GM18870 (cell line): ENCODE results near the gene ITGA8.

ENCODE experiments used
- ATAC-seq: cut with Tn5 transposase; IDR thresholded peaks from one replicate; pipeline ENCODE4 v1.9.1; 2021; ENCODE audit warnings: moderate library complexity; ENCODE audit not compliant: unreplicated experiment

Gene ITGA8

DNA sequence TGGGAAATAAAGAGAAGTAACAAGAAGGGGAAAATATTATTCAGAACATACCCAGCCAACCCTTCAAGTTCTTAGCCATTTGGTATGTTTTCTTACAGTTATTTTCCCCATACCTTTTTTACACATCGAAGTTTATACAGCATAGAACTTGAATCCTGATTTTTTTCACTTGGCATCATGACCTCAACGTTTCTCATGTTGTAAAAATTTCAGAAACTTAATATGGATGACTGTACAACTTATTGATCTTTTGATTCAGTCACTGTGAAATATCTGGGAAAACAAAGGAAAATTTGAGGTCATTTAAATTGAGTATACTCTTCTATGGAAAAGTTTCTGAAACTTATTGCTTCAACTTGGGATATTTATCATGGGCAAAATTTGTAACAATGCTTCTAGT lies 245.1 kb downstream of the ITGA8 start:
- no peak for ATAC-seq

DNA sequence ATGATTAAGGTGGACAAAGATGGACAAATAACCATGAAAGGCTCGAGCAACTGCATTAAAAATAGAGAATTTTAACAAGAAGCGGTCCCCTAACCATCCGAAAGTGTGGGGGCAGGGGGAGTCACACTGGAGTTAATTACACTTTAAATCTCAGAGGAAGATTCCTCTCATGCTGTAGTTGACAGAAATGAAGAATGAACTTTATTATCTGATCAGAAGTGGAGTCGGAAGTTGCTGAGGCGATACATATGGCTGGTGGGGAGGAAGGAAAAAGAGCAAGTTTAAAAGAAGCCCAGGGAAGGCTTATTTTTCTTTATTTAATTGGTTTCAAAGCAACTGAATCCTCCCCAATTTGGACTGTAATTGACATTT lies 246.3 kb downstream of the ITGA8 start:
- ATAC-seq, result no peak

DNA sequence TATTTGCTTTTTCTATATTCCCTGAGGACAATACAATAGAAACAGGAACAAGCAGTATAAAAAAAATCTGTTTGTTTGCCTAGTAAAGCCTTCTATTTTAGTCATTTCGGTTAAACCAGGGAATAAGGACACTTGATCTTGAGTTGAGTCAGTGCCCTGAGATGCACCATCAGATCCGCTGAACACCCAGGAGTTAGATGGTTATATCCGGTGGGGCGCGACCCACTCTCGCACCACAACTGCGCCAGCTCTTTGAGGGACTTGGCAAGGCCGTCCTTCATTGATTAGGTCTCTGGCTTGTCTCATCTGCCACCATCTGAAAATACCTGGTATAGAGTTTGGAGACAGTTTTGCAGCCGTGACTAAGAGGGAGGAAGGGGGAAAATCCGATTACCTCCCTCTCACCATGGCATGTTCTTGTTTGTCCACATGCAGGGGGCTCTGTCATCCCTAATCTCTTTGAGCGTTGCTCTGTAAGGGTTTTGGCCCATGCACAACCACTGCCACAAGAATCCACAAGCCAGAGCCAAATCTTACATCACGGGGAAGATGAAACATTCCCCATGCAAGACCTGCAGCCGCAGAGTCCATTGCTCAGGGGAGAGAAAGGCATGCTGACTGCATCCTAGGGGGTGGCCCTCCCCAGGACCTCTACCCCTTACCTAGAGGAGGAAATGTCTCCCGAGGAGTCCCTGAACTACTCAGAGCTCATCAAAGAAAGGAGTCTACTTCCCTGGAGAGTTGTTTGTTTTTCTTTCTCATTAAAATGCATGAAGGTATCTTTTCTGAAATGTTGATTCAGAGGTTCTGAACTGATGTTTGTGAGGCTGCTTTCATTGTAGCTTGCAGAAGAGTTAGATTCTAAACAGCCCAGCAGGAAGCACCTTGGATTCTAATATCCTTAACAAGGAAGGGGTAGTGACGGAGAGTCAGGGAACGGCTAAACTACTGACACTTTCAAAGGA lies 247.0 kb downstream of the ITGA8 start:
- no peak for ATAC-seq

DNA sequence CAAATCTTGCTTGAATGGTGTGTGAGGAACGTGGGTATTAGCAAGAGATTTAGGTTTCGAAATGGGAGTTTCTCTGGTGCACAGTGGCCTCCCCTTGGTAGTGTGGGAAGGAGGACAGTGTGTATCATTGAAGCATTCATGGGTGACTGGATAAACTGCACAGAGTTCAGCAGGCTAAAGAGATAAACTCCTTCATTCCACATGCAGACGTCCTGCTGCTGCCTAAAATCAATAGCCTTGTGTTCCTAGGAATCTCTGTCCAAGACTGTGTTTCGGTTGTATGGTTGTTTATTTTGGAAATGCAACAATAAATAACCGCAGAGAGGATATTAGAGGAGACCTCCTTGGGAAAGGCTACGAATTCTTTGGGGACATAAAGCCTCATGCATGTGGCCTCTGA lies 247.7 kb downstream of the ITGA8 start:
- ATAC-seq, result no peak

DNA sequence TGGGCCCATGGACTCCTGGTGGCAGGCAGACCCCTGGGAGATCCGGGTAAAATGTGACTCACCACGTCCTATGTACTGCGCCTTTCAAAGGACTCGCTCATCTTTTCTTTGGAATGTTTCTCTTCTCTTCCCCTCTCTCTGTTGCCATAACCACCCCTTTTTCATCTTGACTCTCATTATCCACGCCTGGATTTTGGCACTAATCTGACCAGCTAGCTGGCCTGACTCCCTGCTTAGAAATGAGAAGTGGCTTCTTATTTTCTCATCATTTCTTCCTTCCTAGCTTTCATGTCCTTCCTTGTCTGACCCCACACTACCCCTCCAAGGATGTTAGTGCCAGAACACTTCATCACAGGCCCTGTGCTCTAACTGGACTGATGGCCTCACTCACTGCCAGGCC lies 250.6 kb downstream of the ITGA8 start:
- no peak for ATAC-seq

DNA sequence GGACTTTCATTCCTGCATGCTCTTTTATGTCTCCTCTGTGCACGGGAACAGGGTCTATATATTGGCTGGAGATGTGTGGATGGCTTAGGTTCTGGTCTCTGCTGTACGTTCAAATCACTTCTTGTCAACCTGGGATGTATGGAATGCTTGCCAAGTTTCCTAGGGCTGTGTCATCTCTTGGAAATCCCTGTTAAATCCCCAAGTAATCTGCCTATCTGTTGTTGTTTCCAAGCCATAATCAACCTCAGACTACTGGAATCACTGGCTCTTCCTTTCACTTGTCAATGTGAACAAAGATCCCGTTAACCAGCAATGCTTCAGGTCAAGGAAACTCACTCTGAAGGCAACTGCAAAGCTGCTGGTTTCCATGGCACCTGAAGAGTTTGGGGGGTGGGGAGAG lies 255.3 kb downstream of the ITGA8 start:
- no peak for ATAC-seq
